Karpas-422 (cell line): ENCODE results near the gene STX18. TPM values are rescaled to one million over a fixed set of nuclear protein-coding genes. Genes with fewer than 3 reads are reported as not detected.

Experiments
- DNase-seq: peaks from one replicate; pipeline ENCODE4 v3.0.0-alpha.2; 2015
- H2AFZ ChIP-seq: fragments of 200-600 bp; sonication (generic); 2 replicates; pipeline ENCODE4 v1.6.1; 2014; ENCODE audit warnings: antibody characterized with exemption, low read length, mixed read lengths
- H3K27ac ChIP-seq: fragments of 200-600 bp; sonication (generic); 2 replicates; pipeline ENCODE4 v1.5.1; 2014; ENCODE audit warnings: mild to moderate bottlenecking, low read length, moderate library complexity
- H3K27me3 ChIP-seq: fragments of 200-600 bp; sonication (generic); 2 replicates; pipeline ENCODE4 v1.6.1; 2014; ENCODE audit warnings: low read length, mixed read lengths
- H3K36me3 ChIP-seq: fragments of 200-600 bp; sonication (generic); 2 replicates; pipeline ENCODE4 v1.6.1; 2014; ENCODE audit warnings: low read length, mixed read lengths; ENCODE audit not compliant: insufficient read depth
- H3K4me1 ChIP-seq: fragments of 200-600 bp; sonication (generic); 2 replicates; pipeline ENCODE4 v1.6.1; 2014; ENCODE audit warnings: mild to moderate bottlenecking, low read length, mixed read lengths
- H3K4me2 ChIP-seq: fragments of 200-600 bp; sonication (generic); 2 replicates; pipeline ENCODE4 v1.6.1; 2014; ENCODE audit warnings: low read length, low read depth, mild to moderate bottlenecking; ENCODE audit not compliant: poor library complexity, severe bottlenecking
- H3K4me3 ChIP-seq: fragments of 200-600 bp; sonication (generic); 2 replicates; pipeline ENCODE4 v1.5.1; 2014; ENCODE audit warnings: mild to moderate bottlenecking, antibody characterized with exemption, low read length, mixed read lengths
- H3K79me2 ChIP-seq: fragments of 200-600 bp; sonication (generic); 2 replicates; pipeline ENCODE4 v1.6.1; 2014; ENCODE audit warnings: mild to moderate bottlenecking, low read length, mixed read lengths
- H3K9ac ChIP-seq: fragments of 200-600 bp; sonication (generic); 2 replicates; pipeline ENCODE4 v1.6.0; 2014; ENCODE audit warnings: low read length
- H3K9me2 ChIP-seq: fragments of 200-600 bp; sonication (generic), shearing (Covaris generic); replicated peaks from 2 replicates; pipeline ENCODE4 v1.6.0; 2014; ENCODE audit warnings: mild to moderate bottlenecking, low read length, moderate library complexity; ENCODE audit not compliant: insufficient read depth
- H3K9me3 ChIP-seq: fragments of 300-700, 200-600 bp; sonication (generic); 2 replicates; pipeline ENCODE4 v1.6.1; 2014; ENCODE audit warnings: low read length, mixed read lengths
- H4K20me1 ChIP-seq: fragments of 200-600 bp; sonication (generic); 2 replicates; pipeline ENCODE4 v1.6.1; 2014; ENCODE audit warnings: mild to moderate bottlenecking, antibody characterized with exemption, low read length, low read depth; ENCODE audit not compliant: insufficient read depth
- total RNA-seq: library from RNA; depleted of rRNA; stranded (reverse); fragments of >200 nt; shearing (Covaris generic); gene quantifications from 2 replicates; pipeline ENCODE4 v1.2.3, GENCODE V29; 2014; ENCODE audit warnings: low replicate concordance

The STX18 gene
- total RNA-seq, 1 experiment from 2014 or later, result 17.9 TPM

DNA sequence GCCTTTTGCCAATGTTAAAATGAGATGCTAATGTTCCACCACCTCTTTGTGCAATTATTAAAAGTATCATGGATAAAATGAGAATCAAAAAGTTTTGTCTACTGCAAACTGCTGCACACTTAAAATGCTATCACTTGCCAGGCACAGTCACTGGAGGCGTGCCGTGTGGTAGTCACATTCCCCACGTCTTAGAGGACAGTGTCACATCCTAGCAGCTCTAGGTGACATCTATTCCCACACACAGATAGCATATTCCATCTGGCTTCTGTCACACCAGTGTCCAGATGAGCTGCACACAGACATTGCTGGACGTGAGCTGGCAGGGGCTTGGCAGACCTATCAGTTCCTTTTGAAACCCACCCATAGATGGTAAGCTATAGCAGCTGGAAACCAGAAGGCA is 107.9 kb downstream of the STX18 start:
- H2AFZ ChIP-seq, result no peak overlapping the region
- no peaks in the 10 kb centered on the region for H3K79me2 ChIP-seq
- no peaks in the 10 kb centered on the region for H3K9me3 ChIP-seq
- no peak overlapping the region for H3K4me3 ChIP-seq
- H3K36me3 ChIP-seq, result peaks cover 4% of the 10 kb centered on the region; the same call in 1 of the 2 replicates
- no peaks in the 10 kb centered on the region for H3K9me2 ChIP-seq
- no peak overlapping the region for H3K27ac ChIP-seq
- no peak for DNase-seq
- H3K27me3 ChIP-seq, result no peaks in the 10 kb centered on the region
- no peak overlapping the region for H3K9ac ChIP-seq
- H4K20me1 ChIP-seq, result no peaks in the 10 kb centered on the region
- peaks cover 14% of the 10 kb centered on the region for H3K4me1 ChIP-seq
- no peak overlapping the region for H3K4me2 ChIP-seq

- Histone ChIP-seq H4K20me1 (no peaks in the 10 kb centered on the region), H3K4me3 (no peak overlapping the region), H3K9ac (no peak overlapping the region), H3K36me3 (peaks cover 4% of the 10 kb centered on the region; the same call in 1 of the 2 replicates), H3K4me1 (peaks cover 8% of the 10 kb centered on the region), H3K79me2 (no peaks in the 10 kb centered on the region), H3K27me3 (no peaks in the 10 kb centered on the region), H2AFZ (no peak overlapping the region), H3K4me2 (no peak overlapping the region), H3K9me2 (no peaks in the 10 kb centered on the region), H3K9me3 (no peaks in the 10 kb centered on the region), H3K27ac (no peak overlapping the region)
- DNase-seq, result no peak
Observed at GRCh38 chr4:4432341-4433125, 109.3 kb downstream of the STX18 start.

- no peaks in the 10 kb centered on the region for H4K20me1 ChIP-seq
- peak; percentile 84 for DNase-seq
- H2AFZ ChIP-seq, result no peak overlapping the region
- peaks cover 5% of the 10 kb centered on the region for H3K4me1 ChIP-seq
- no peak overlapping the region for H3K4me2 ChIP-seq
- peaks cover 4% of the 10 kb centered on the region; the same call in 1 of the 2 replicates for H3K36me3 ChIP-seq
- no peaks in the 10 kb centered on the region for H3K79me2 ChIP-seq
- H3K9me3 ChIP-seq, result no peaks in the 10 kb centered on the region
- H3K27ac ChIP-seq, result no peak overlapping the region
- H3K27me3 ChIP-seq, result no peaks in the 10 kb centered on the region
- H3K4me3 ChIP-seq, result no peak overlapping the region
- H3K9ac ChIP-seq, result no peak overlapping the region
- no peaks in the 10 kb centered on the region for H3K9me2 ChIP-seq
Observed at GRCh38 chr4:4430492-4431195, 111.2 kb downstream of the STX18 start.

DNA sequence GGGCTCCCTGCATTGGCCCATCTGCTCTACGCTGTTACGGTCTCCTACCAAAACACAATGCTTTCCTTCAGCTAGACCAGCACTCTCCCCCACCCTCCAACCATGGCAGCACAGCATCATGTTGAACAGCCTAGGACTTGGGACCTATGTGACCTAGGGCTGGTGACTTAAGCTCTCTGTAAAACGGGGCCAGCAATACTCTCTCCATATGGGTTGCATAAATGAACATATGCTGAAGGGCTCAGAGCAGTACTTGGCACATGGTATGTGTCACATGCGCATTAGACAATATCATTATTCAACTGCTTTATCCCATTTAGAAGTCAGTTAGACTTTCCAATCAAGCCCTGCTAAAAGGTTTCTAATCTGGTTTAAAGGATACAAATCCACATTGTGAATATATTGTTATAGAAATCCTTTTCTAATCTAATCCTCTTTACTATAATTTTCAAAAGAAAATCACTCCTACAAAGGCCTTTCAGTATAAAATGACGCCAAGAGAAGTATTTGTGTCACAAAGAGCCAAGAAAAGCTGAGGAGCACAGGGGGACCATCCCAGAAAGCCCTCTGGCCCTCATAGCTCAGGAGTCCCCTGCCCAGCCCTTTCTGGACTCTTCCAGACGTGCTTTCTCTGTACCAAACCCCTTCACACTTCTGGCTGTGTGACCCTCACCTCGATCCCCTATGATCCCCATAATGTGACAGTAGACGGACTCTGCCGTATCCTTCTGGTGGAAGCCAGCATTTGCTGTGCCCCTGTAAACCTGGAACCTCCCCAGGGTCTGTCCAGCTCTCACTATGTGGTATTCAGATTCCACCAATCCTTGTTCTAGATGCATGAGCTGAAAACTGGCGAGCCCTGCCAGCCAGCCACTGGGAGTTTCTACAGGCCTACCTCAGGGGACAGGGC is 112.6 kb downstream of the STX18 start:
- no peak overlapping the region for H3K4me2 ChIP-seq
- H3K4me3 ChIP-seq, result no peak overlapping the region
- peaks cover 5% of the 10 kb centered on the region for H3K4me1 ChIP-seq
- H3K79me2 ChIP-seq, result no peaks in the 10 kb centered on the region
- H2AFZ ChIP-seq, result no peak overlapping the region
- H3K9me2 ChIP-seq, result no peaks in the 10 kb centered on the region
- no peak overlapping the region for H3K27ac ChIP-seq
- H3K36me3 ChIP-seq, result peaks cover 3% of the 10 kb centered on the region; the same call in 1 of the 2 replicates
- no peaks in the 10 kb centered on the region for H4K20me1 ChIP-seq
- no peaks in the 10 kb centered on the region for H3K9me3 ChIP-seq
- no peak overlapping the region for H3K9ac ChIP-seq
- no peaks in the 10 kb centered on the region for H3K27me3 ChIP-seq
- DNase-seq, result no peak

DNA sequence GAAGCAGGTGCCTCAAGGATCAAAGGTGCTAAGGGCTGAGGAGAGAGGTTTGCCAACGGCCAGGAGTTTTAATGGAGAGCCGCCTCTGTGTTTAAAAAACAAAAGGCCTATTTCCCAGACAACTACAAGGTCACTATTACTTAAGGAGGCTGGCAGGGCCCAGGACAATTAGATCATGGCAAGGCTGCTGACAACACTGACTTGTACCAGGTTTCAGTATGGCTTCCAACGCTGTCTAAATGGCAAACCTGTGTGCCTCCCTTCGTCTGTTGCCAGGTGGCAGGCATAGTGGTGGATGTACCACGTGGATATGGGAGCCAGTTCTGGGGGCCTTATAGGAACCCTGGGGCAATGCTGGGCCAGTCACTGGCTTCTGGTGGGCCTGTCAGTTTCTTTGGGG is 114.0 kb downstream of the STX18 start:
- no peak overlapping the region for H2AFZ ChIP-seq
- no peak for DNase-seq
- H4K20me1 ChIP-seq, result no peaks in the 10 kb centered on the region
- no peaks in the 10 kb centered on the region for H3K9me2 ChIP-seq
- no peak overlapping the region for H3K27ac ChIP-seq
- H3K9ac ChIP-seq, result no peak overlapping the region
- no peaks in the 10 kb centered on the region for H3K36me3 ChIP-seq
- H3K4me1 ChIP-seq, result peaks cover 5% of the 10 kb centered on the region
- H3K79me2 ChIP-seq, result no peaks in the 10 kb centered on the region
- H3K9me3 ChIP-seq, result no peaks in the 10 kb centered on the region
- no peak overlapping the region for H3K4me3 ChIP-seq
- H3K4me2 ChIP-seq, result no peak overlapping the region
- H3K27me3 ChIP-seq, result no peaks in the 10 kb centered on the region

DNA sequence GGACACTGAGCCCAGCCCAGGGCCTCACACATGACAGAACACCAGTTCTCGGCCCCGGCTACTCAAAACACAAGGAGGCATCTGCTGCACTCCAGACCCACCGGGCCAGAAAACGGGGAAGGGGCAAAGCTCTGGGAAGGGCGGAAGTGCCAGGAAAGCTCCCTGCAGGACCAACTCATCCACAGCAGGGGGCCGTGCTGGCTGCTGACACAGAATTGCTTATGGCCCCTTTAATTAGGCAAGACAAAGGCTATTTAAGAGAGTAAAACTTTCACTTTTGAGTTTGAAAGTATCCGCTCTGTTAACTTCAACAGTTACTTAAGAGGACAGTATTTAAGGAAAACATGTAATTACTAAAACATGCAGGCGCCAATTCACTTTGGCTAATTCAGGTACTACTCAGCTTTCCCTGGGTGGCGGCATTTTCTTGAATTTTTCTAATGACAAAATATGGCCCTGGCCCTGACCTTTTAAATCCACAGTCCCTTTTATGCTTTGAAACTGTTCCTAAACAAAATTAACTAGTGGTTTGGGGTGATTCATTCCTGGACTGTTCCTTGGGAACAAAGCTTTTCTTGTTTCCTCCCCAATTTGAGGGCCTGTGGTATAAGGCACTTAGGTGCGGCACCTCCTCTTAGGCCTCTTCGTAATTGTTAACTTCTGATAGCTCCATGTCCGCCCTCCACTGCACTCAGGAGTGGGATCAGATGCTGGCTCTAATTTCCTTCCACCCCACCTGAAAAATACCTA is 114.6 kb downstream of the STX18 start:
- Histone ChIP-seq H3K27ac (no peak overlapping the region), H3K9me3 (no peaks in the 10 kb centered on the region), H2AFZ (no peak overlapping the region), H3K4me2 (no peak overlapping the region), H3K36me3 (no peaks in the 10 kb centered on the region), H4K20me1 (no peaks in the 10 kb centered on the region), H3K27me3 (no peaks in the 10 kb centered on the region), H3K4me1 (peaks cover 5% of the 10 kb centered on the region), H3K4me3 (no peak overlapping the region), H3K9ac (no peak overlapping the region), H3K79me2 (no peaks in the 10 kb centered on the region), H3K9me2 (no peaks in the 10 kb centered on the region)
- DNase-seq, result no peak

DNA sequence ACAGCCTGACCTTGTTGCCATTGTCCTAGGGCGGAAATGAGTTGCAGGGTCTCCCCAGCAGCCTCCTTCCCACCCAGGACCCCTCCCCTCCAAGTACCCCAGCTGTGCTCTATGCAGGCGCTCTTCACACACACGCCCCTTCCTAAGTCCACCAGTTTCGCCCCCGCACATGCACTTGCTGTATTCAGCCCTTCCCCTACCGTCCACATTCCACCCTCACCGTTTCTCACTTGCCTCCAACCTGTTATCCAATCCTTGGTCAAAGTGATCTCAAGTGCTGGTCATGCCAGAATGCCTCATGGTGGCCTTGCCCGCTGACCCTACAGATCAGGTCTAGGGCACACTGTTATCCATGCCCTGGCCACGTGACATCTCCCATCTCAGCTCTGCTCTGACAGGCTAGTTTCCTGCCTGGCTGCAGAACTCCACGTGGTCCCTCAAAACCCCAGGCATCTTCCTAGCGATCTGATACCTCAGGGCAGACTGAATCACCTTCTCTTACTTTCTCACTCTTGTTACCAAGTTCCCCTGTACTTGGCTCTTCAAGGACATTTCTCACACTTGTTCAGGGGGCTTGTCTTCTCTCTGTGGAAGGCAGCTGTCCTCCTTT is 115.2 kb downstream of the STX18 start:
- Histone ChIP-seq H3K9me3 (no peaks in the 10 kb centered on the region), H3K9me2 (no peaks in the 10 kb centered on the region), H3K4me2 (no peak overlapping the region), H3K9ac (no peak overlapping the region), H3K27ac (no peak overlapping the region), H3K4me1 (peaks cover 5% of the 10 kb centered on the region), H4K20me1 (no peaks in the 10 kb centered on the region), H3K36me3 (no peaks in the 10 kb centered on the region), H3K4me3 (no peak overlapping the region), H3K27me3 (no peaks in the 10 kb centered on the region), H3K79me2 (no peaks in the 10 kb centered on the region), H2AFZ (no peak overlapping the region)
- DNase-seq, result no peak
